ENCODE results near the gene ANGPTL4.

DNA sequence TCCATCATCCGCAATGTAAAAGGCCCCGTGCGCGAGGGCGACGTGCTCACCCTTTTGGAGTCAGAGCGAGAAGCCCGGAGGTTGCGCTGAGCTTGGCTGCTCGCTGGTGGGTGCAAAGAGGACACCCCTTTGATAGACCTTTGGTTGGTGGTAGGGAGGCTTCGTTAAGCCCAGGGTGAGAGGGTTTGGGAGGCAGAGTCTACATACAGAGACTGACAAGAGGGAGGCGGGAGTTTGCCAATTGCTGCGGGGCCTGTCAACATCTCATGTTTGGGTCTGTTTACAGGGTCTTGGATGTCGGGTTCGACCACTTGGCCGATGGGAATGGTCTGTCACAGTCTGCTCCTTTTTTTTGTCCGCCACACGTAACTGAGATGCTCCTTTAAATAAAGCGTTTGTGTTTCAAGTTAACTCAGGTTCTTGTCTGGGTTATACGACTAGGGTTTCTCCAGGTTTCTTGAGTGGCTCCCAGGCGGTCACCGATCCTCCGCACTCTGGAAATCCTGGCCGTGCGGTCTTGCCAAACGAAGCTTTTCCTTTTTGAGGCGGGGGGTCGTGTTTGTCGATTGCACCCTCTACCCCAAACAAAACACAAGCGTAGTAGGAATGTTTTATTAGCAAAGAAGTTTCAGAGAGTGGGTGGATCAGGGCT lies 41.8 kb upstream of the ANGPTL4 start:
- TF ChIP-seq, protein P1, sequence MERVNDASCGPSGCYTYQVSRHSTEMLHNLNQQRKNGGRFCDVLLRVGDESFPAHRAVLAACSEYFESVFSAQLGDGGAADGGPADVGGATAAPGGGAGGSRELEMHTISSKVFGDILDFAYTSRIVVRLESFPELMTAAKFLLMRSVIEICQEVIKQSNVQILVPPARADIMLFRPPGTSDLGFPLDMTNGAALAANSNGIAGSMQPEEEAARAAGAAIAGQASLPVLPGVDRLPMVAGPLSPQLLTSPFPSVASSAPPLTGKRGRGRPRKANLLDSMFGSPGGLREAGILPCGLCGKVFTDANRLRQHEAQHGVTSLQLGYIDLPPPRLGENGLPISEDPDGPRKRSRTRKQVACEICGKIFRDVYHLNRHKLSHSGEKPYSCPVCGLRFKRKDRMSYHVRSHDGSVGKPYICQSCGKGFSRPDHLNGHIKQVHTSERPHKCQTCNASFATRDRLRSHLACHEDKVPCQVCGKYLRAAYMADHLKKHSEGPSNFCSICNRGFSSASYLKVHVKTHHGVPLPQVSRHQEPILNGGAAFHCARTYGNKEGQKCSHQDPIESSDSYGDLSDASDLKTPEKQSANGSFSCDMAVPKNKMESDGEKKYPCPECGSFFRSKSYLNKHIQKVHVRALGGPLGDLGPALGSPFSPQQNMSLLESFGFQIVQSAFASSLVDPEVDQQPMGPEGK (CRISPR knock-in tag; IDR thresholded peaks at IDR 0.05; ENCODE audit: borderline replicate concordance), result no peak
- TF ChIP-seq ZC3H10 (CRISPR knock-in tag; IDR thresholded peaks at IDR 0.05) (no peak), ZNF565 (CRISPR knock-in tag; conservative IDR thresholded peaks at IDR 0.05; ENCODE audit: low read depth) (no peak), SNAI2 (CRISPR knock-in tag; IDR thresholded peaks at IDR 0.05) (no peak), RARB (CRISPR knock-in tag; IDR thresholded peaks at IDR 0.05) (no peak), OSR1 (CRISPR knock-in tag; IDR thresholded peaks at IDR 0.05) (no peak), ZFP3 (CRISPR knock-in tag; IDR thresholded peaks at IDR 0.05) (no peak), ZFP30 (CRISPR knock-in tag; IDR thresholded peaks at IDR 0.05) (no peak), GLIS3 (CRISPR knock-in tag; IDR thresholded peaks at IDR 0.05) (no peak), PPARA (CRISPR knock-in tag; IDR thresholded peaks at IDR 0.05; ENCODE audit: borderline replicate concordance) (no peak), ZNF70 (CRISPR knock-in tag; IDR thresholded peaks at IDR 0.05) (no peak), ESRRG (CRISPR knock-in tag; IDR thresholded peaks at IDR 0.05) (no peak)
- TF ChIP-seq, protein P2, sequence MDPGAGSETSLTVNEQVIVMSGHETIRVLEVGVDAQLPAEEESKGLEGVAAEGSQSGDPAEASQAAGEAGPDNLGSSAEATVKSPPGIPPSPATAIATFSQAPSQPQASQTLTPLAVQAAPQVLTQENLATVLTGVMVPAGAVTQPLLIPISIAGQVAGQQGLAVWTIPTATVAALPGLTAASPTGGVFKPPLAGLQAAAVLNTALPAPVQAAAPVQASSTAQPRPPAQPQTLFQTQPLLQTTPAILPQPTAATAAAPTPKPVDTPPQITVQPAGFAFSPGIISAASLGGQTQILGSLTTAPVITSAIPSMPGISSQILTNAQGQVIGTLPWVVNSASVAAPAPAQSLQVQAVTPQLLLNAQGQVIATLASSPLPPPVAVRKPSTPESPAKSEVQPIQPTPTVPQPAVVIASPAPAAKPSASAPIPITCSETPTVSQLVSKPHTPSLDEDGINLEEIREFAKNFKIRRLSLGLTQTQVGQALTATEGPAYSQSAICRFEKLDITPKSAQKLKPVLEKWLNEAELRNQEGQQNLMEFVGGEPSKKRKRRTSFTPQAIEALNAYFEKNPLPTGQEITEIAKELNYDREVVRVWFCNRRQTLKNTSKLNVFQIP (CRISPR knock-in tag; IDR thresholded peaks at IDR 0.05; ENCODE audit: borderline replicate concordance, low read depth), result no peak
- TF ChIP-seq, protein P3, sequence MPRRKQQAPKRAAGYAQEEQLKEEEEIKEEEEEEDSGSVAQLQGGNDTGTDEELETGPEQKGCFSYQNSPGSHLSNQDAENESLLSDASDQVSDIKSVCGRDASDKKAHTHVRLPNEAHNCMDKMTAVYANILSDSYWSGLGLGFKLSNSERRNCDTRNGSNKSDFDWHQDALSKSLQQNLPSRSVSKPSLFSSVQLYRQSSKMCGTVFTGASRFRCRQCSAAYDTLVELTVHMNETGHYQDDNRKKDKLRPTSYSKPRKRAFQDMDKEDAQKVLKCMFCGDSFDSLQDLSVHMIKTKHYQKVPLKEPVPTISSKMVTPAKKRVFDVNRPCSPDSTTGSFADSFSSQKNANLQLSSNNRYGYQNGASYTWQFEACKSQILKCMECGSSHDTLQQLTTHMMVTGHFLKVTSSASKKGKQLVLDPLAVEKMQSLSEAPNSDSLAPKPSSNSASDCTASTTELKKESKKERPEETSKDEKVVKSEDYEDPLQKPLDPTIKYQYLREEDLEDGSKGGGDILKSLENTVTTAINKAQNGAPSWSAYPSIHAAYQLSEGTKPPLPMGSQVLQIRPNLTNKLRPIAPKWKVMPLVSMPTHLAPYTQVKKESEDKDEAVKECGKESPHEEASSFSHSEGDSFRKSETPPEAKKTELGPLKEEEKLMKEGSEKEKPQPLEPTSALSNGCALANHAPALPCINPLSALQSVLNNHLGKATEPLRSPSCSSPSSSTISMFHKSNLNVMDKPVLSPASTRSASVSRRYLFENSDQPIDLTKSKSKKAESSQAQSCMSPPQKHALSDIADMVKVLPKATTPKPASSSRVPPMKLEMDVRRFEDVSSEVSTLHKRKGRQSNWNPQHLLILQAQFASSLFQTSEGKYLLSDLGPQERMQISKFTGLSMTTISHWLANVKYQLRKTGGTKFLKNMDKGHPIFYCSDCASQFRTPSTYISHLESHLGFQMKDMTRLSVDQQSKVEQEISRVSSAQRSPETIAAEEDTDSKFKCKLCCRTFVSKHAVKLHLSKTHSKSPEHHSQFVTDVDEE (CRISPR knock-in tag; IDR thresholded peaks at IDR 0.05), result no peak

All from SK-N-SH treated with all-trans-retinoic acid at 6 μM for 48 hours (cell line).